OCI-LY7 (cell line): Measurements from ENCODE around the gene RMND5A. TPM values are rescaled to one million over a fixed set of nuclear protein-coding genes. Genes with fewer than 3 reads are reported as not detected.

Experiments used
- BruUV-seq: library from RNA; stranded (reverse); fragments of 400-500 nt; replicated peaks from 2 replicates; lab custom pipeline; 2021; lab: Mats Ljungman, UMichigan
- CTCF ChIA-PET: fragments of 300-600 bp; sonication (Branson Sonifier 250); formaldehyde crosslinking; loops from one replicate; lab custom pipeline; 2022; ENCODE audit warnings: antibody characterized with exemption; ENCODE audit not compliant: unreplicated experiment; lab: Charles Lee
- POLR2A ChIA-PET: fragments of 300-600 bp; sonication (Branson Sonifier 250); formaldehyde crosslinking; loops from one replicate; lab custom pipeline; 2022; ENCODE audit warnings: antibody characterized with exemption; lab: Charles Lee
- DNase-seq: peaks from one replicate; pipeline ENCODE4 v3.0.0-alpha.2; 2015; ENCODE audit warnings: low spot score
- H2AFZ ChIP-seq: fragments of 200-600 bp; sonication (generic), shearing (Covaris generic); 2 replicates; pipeline ENCODE4 v1.6.1; 2014; ENCODE audit warnings: mild to moderate bottlenecking, antibody characterized with exemption, low read length, moderate library complexity
- H3K27ac ChIP-seq: fragments of 200-600 bp; sonication (generic); 2 replicates; pipeline ENCODE4 v1.5.1; 2014; ENCODE audit warnings: mixed run types, low read depth, mild to moderate bottlenecking, moderate library complexity, low read length, inconsistent platforms; ENCODE audit not compliant: poor library complexity, severe bottlenecking
- H3K36me3 ChIP-seq: fragments of 200-600 bp; sonication (generic); 2 replicates; pipeline ENCODE4 v1.6.1; 2014; ENCODE audit warnings: mild to moderate bottlenecking, antibody characterized with exemption, low read length, moderate library complexity, mixed read lengths; ENCODE audit not compliant: insufficient read depth
- H3K4me1 ChIP-seq: fragments of 200-600 bp; sonication (generic); 2 replicates; pipeline ENCODE4 v1.5.1; 2014; ENCODE audit warnings: mild to moderate bottlenecking, low read length; ENCODE audit not compliant: insufficient read depth, poor library complexity, severe bottlenecking
- H3K4me2 ChIP-seq: fragments of 200-600 bp; sonication (generic); 2 replicates; pipeline ENCODE4 v1.6.1; 2014; ENCODE audit warnings: mild to moderate bottlenecking, low read length
- H3K4me3 ChIP-seq: fragments of 200-600 bp; sonication (generic); 2 replicates; pipeline ENCODE4 v1.5.1; 2014; ENCODE audit warnings: mild to moderate bottlenecking, low read depth, low read length; ENCODE audit not compliant: poor library complexity, severe bottlenecking
- H3K79me2 ChIP-seq: fragments of 200-600 bp; sonication (generic); 2 replicates; pipeline ENCODE4 v1.6.1; 2016; ENCODE audit warnings: low read depth, mild to moderate bottlenecking, low read length, moderate library complexity, mixed read lengths; ENCODE audit not compliant: insufficient read depth
- H3K9me2 ChIP-seq: fragments of 200-600 bp; sonication (generic); 2 replicates; pipeline ENCODE4 v1.6.1; 2016; ENCODE audit warnings: mild to moderate bottlenecking, low read length, mixed read lengths; ENCODE audit not compliant: insufficient read depth
- H3K9me3 ChIP-seq: fragments of 200-600 bp; sonication (generic); 2 replicates; pipeline ENCODE4 v1.6.1; 2014; ENCODE audit warnings: mild to moderate bottlenecking, mixed run types, low read length, mixed read lengths
- H4K20me1 ChIP-seq: fragments of 200-600 bp; sonication (generic); 2 replicates; pipeline ENCODE4 v1.6.1; 2014; ENCODE audit warnings: mild to moderate bottlenecking, antibody characterized with exemption, low read length, moderate library complexity, mixed read lengths; ENCODE audit not compliant: insufficient read depth
- CTCF ChIP-seq: fragments of 200-600 bp; sonication (generic); conservative IDR thresholded peaks from 2 replicates; pipeline ENCODE4 v1.5.1; 2014; ENCODE audit warnings: mild to moderate bottlenecking, antibody characterized with exemption, low read length, moderate library complexity, mixed read lengths
- EZH2phosphoT487 ChIP-seq: fragments of 200-600 bp; sonication (generic); IDR thresholded peaks from 2 replicates; pipeline ENCODE4 v1.6.1; 2018; ENCODE audit warnings: low read depth, borderline replicate concordance, mild to moderate bottlenecking, mixed run types, antibody characterized with exemption, low read length, moderate library complexity, mixed read lengths
- intact Hi-C: fragments of 100-400 bp; cut with micrococcal nuclease; formaldehyde crosslinking; loops from one replicate; pipeline ENCODE4 v1.10.0; 2022; ENCODE audit not compliant: unreplicated experiment
- total RNA-seq, 2 experiments: library from RNA; depleted of rRNA in 1 of 2; stranded (reverse); fragments of >200 nt in 1 of 2; shearing (Covaris generic) in 1 of 2; gene quantifications; 2 replicates each; pipeline ENCODE4 v1.2.3, GENCODE V29; 2014 to 2022

Gene RMND5A
- total RNA-seq, 2 experiments from 2014 or later, result 60.6 to 62.7 TPM

- no peak overlapping the region for H3K27ac ChIP-seq
- no TSS peak for BruUV-seq
- CTCF ChIA-PET, result no interaction called here
- intact Hi-C loops, result no loop called here
- H3K4me1 ChIP-seq, result peaks cover 6% of the 10 kb centered on the region
- no peaks in the 10 kb centered on the region for H3K9me2 ChIP-seq
- peaks cover 20% of the 10 kb centered on the region; the same call in 1 of the 2 replicates for H3K9me3 ChIP-seq
- TF ChIP-seq EZH2phosphoT487, result no peak
- no peak for TF ChIP-seq CTCF
- POLR2A ChIA-PET, result no interaction called here
- H3K4me2 ChIP-seq, result no peak overlapping the region
- peaks cover 87% of the 10 kb centered on the region for H3K36me3 ChIP-seq
- H3K79me2 ChIP-seq, result peaks cover 57% of the 10 kb centered on the region
- no peak overlapping the region for H3K4me3 ChIP-seq
- no peak overlapping the region for H2AFZ ChIP-seq
- 0 out of 2 replicates have a peak, but pooled peaks cover 4% of the 10 kb centered on the region for H4K20me1 ChIP-seq
- DNase-seq, result no peak
Observed at GRCh38 chr2:86746939-86747338, 26.8 kb downstream of the RMND5A start.

GRCh38 chr2:86747711-86748639 is 27.9 kb downstream of the RMND5A start:
- ChIA-PET POLR2A (interaction anchor here (0.5 to 1.4 kb wide), 6 partner anchors 13 to 547 kb away, joined by 3 to 9 read pairs (median 4); partner anchors contain the start of gene KDM3A), CTCF (interaction anchor here (1.1 kb wide), 1 partner anchor 13 kb away, joined by 4 read pairs; no protein-coding TSS in a partner anchor)
- Histone ChIP-seq H3K4me1 (peaks cover 6% of the 10 kb centered on the region), H3K4me3 (no peak overlapping the region), H3K27ac (no peak overlapping the region), H3K9me2 (no peaks in the 10 kb centered on the region), H2AFZ (no peak overlapping the region), H3K9me3 (peaks cover 23% of the 10 kb centered on the region; the same call in 1 of the 2 replicates), H3K4me2 (no peak overlapping the region), H3K36me3 (peaks cover 96% of the 10 kb centered on the region), H4K20me1 (0 out of 2 replicates have a peak, but pooled peaks cover 4% of the 10 kb centered on the region), H3K79me2 (peaks cover 61% of the 10 kb centered on the region)
- intact Hi-C loops, result no loop called here
- TF ChIP-seq CTCF, result no peak
- DNase-seq, result peak; percentile 67
- no TSS peak for BruUV-seq
